Measurements from ENCODE around the gene PLCB1. TPM values are rescaled to one million over a fixed set of nuclear protein-coding genes. Genes with fewer than 3 reads are reported as not detected.

PLCB1 gene
- total RNA-seq, 2 donors from 2014 or later: 3.2 to 3.4 TPM

DNA sequence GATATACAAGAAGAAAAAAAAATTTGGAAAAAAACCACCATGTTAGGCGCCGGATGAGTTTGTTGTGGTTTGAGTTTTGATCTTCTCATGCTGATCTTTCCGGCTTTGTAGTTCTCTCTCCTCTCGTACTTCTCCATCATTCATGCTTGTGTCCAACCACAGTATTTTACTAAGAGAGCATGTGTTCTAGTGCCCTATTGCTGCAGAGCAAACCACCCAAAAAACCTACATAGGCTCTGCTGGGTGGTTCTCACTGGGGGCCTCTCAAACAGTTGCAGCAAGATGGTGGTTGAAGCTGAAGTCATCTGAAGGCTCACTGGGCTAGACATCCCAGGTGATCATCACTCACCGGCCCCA is 404.2 kb downstream of the PLCB1 start:
- Mint-ChIP-seq H3K27me3 (ENCODE audit: low read depth) (no peaks in the 10 kb centered on the region), H3K4me3 (no peak overlapping the region), H3K4me1 (ENCODE audit: low read depth) (no peaks in the 10 kb centered on the region), H3K36me3 (ENCODE audit: insufficient read depth in 2 of 2) (no peaks in the 10 kb centered on the region), H3K9me3 (no peaks in the 10 kb centered on the region), H3K27ac (no peak overlapping the region)
- ATAC-seq (replicated peaks in 1 of 2) (no peak), DNase-seq (no peak)

DNA sequence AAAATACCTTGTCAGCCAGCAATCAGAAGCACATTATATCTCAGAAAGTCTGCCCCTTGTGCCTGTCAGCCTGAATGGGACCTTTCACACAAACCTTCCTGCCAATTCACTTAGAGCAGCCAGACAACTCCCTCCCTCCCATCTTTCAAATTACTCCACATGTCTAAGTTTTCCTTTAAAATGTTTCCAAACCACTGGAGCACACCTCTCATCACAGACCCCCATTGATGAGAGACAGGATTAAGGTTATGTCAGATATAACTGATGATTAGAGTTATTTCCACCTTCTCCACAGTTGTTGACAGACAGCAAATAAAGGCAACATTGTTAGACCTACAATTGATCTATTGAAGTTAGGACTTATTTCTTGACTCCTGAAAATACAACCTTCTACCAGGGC is 408.4 kb downstream of the PLCB1 start:
- Mint-ChIP-seq H3K27me3 (ENCODE audit: low read depth) (no peaks in the 10 kb centered on the region), H3K9me3 (peaks cover 0 to 1% of the 10 kb centered on the region in 2 donors), H3K4me1 (ENCODE audit: low read depth) (no peaks in the 10 kb centered on the region), H3K36me3 (ENCODE audit: insufficient read depth in 2 of 2) (no peaks in the 10 kb centered on the region), H3K27ac (no peak overlapping the region), H3K4me3 (no peak overlapping the region)
- ATAC-seq (replicated peaks in 1 of 2): no peak
- no peak for DNase-seq

DNA sequence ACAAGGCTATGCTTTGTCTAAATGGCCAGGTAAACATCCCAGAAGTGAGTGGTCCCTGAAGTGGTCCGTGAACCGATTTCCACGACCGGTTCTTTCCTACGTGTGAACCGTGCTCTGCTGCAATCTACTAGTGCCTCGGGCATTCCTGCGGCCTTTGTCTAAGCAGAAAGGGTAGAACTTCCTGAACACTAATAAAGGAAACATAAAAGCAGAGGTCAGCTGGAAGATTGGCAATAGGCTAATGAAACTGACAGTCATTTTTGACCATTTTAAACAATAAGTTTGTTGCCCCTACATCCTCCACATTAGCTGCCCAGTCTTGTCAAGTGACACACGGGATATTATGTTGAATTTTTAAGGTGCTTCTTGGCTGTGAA is 410.0 kb downstream of the PLCB1 start:
- Mint-ChIP-seq H3K4me1 (ENCODE audit: low read depth) (no peaks in the 10 kb centered on the region), H3K4me3 (no peak overlapping the region), H3K27me3 (ENCODE audit: low read depth) (no peaks in the 10 kb centered on the region), H3K27ac (no peak overlapping the region), H3K36me3 (ENCODE audit: insufficient read depth in 2 of 2) (no peaks in the 10 kb centered on the region), H3K9me3 (peaks cover 0 to 1% of the 10 kb centered on the region in 2 donors)
- no peak for DNase-seq
- ATAC-seq (replicated peaks in 1 of 2): no peak

DNA sequence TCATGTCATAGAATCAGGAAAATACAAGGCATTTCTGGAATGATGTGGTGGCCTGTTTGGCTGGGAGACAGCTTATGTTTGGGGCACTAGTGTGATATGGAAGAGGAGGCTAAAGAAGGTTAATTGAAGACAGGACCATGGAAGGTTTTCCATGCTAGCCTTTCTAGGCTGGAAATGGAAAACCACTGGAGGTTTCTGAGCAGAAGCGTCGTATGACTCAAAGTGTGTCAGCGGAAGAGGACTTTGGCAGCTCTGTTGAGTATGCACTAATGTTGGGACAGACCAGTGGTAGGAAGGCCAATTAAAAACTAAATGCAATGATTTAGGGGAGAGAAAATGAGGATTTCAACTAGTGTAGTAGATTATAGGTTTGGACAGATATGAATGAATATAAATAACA is 413.1 kb downstream of the PLCB1 start:
- Mint-ChIP-seq H3K27me3 (ENCODE audit: low read depth) (no peaks in the 10 kb centered on the region), H3K27ac (no peak overlapping the region), H3K4me1 (ENCODE audit: low read depth) (no peaks in the 10 kb centered on the region), H3K36me3 (ENCODE audit: insufficient read depth in 2 of 2) (no peaks in the 10 kb centered on the region), H3K9me3 (peaks cover 0 to 1% of the 10 kb centered on the region in 2 donors), H3K4me3 (no peak overlapping the region)
- DNase-seq (no peak), ATAC-seq (replicated peaks in 1 of 2) (no peak)

DNA sequence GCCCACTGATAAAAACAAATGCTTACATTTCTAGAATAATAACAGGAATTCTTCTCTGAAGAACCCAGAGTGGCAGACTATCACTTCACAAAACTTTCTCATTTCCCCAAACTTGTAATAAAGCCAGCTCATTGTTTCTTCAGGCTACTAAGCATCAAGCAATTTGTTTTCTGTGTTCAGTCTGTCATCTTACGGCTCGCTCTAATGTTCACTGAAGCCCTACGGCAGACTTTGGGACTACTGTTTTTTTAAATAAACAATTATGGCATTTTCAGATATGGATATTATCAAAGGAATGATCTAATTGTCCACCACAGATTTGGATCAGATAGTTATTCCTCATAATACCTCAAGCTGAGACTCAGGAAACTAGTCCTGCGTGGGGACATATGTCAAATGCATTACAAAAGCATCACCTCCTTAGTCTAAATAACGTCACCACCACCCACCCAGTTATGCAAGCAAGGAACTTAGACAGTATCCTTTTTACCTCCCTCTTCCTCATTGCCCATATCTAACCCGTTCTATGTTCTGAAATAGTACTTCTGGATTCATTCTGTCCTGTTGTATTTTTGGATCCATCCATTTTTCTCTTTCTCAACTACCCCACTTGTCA is 415.1 kb downstream of the PLCB1 start:
- H3K36me3 Mint-ChIP-seq (ENCODE audit: insufficient read depth in 2 of 2): no peaks in the 10 kb centered on the region
- no peaks in the 10 kb centered on the region for H3K4me1 Mint-ChIP-seq (ENCODE audit: low read depth)
- peaks cover 0 to 1% of the 10 kb centered on the region in 2 donors for H3K9me3 Mint-ChIP-seq
- no peaks in the 10 kb centered on the region for H3K27me3 Mint-ChIP-seq (ENCODE audit: low read depth)
- no peak overlapping the region for H3K27ac Mint-ChIP-seq
- no peak for ATAC-seq (replicated peaks in 1 of 2)
- no peak overlapping the region for H3K4me3 Mint-ChIP-seq
- no peak for DNase-seq

DNA sequence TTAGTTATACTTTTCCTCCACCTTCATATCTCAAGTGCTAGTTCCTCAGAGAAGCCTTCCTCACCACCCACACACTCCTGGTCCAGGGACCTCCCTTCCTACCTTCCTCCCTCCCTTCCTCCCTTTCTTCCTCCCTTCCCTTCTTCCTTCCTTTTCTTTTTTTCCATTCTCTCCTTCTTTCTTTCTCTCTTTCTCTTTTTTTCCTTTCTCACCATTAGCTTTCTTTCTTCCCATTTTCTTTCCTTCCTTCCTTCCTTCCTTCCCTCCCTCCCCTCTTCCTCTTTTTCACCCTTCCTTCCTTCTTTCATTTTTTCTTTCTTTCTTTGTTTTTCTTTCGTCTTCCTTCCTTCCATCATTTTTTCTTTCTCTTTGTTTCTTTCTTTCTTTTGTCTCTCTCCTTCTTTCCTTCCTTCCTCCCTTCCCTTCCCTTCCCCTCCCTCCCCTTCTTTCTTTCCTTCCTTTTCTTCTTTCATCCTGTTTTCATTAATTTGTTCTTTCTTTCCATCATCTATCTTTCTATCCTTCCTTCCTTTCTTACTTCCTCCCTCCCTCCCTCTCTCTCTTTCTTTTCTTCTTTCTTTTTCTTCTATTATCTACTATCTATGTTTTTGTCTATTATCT is 416.0 kb downstream of the PLCB1 start:
- no peak for ATAC-seq (replicated peaks in 1 of 2)
- DNase-seq: no peak
- Mint-ChIP-seq H3K9me3 (peaks cover 0 to 1% of the 10 kb centered on the region in 2 donors), H3K27me3 (ENCODE audit: low read depth) (no peaks in the 10 kb centered on the region), H3K27ac (no peak overlapping the region), H3K4me1 (ENCODE audit: low read depth) (no peaks in the 10 kb centered on the region), H3K36me3 (ENCODE audit: insufficient read depth in 2 of 2) (no peaks in the 10 kb centered on the region), H3K4me3 (no peak overlapping the region)

DNA sequence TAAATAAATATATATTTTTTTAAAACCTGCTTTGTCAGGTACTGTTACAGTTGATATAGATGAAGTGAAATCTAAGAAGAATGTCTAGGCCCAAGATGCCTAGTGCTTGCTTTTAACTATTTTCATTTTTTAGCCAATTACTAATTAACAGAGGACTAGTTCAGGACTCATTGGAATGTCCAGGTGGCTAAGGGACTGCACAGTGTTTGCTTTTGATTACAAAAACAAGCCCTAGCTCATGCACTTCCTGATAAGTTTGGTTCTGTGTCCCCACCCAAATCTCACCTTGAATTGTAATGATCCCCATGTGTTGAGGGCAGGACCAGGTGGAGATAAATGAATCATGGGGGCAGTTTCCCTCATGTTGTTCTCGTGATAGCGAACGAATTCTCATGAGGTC is 417.1 kb downstream of the PLCB1 start:
- Mint-ChIP-seq H3K36me3 (ENCODE audit: insufficient read depth in 2 of 2) (no peaks in the 10 kb centered on the region), H3K27ac (no peak overlapping the region), H3K4me1 (ENCODE audit: low read depth) (no peaks in the 10 kb centered on the region), H3K9me3 (peaks cover 0 to 1% of the 10 kb centered on the region in 2 donors), H3K4me3 (no peak overlapping the region), H3K27me3 (ENCODE audit: low read depth) (no peaks in the 10 kb centered on the region)
- no peak for DNase-seq
- ATAC-seq (replicated peaks in 1 of 2): no peak

DNA sequence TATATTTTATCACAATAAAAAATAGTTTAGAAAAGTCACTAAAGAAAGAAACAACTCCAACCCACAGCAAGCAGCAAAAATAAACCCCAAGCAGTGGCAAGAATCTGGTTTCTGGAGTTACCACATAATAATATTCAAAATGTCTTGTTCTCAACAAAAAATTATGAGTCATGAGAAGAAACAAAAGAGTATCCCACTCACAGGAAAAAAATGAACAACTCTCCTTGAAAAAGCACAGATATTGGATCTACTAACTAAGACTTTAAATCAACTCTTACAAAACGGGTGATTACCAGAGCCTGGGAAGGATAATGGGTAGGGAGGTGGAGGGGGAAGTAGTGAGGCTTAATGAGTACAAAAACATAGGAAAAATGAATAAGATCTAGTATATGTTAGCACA is 425.6 kb downstream of the PLCB1 start:
- ATAC-seq (replicated peaks in 1 of 2) (no peak), DNase-seq (no peak)
- Mint-ChIP-seq H3K36me3 (ENCODE audit: insufficient read depth in 2 of 2) (peaks cover 0 to 5% of the 10 kb centered on the region in 2 donors), H3K4me1 (ENCODE audit: low read depth) (no peaks in the 10 kb centered on the region), H3K9me3 (peaks cover 5 to 6% of the 10 kb centered on the region in 2 donors), H3K27me3 (ENCODE audit: low read depth) (no peaks in the 10 kb centered on the region), H3K27ac (no peak overlapping the region), H3K4me3 (no peak overlapping the region)

DNA sequence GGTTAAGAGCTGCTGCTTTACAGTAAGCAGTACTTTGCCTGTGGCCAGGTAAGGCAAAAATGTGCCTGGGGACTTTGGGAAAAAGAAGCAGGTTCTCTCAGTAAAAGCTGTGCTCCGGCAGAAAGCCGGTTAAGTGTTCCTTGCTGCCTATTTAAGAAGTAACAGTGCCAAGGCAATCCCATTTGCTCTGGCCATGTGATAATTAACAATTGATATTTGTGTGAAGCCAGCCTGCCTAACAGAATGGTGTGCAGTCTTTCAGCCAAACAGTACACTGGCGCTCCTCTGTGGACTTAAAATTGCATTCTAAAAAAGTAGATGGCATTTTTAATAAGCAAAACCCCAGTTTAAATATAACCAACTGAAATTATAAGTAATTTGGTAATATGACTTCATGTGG is 430.3 kb downstream of the PLCB1 start:
- no peak for ATAC-seq (replicated peaks in 1 of 2)
- no peak for DNase-seq
- peaks cover under 1 to 10% of the 10 kb centered on the region in 2 donors for H3K9me3 Mint-ChIP-seq
- no peaks in the 10 kb centered on the region for H3K27me3 Mint-ChIP-seq (ENCODE audit: low read depth)
- peaks cover 3% of the 10 kb centered on the region in 2 donors for H3K36me3 Mint-ChIP-seq (ENCODE audit: insufficient read depth in 2 of 2)
- H3K4me3 Mint-ChIP-seq: no peak overlapping the region
- H3K27ac Mint-ChIP-seq: no peak overlapping the region
- no peaks in the 10 kb centered on the region for H3K4me1 Mint-ChIP-seq (ENCODE audit: low read depth)

DNA sequence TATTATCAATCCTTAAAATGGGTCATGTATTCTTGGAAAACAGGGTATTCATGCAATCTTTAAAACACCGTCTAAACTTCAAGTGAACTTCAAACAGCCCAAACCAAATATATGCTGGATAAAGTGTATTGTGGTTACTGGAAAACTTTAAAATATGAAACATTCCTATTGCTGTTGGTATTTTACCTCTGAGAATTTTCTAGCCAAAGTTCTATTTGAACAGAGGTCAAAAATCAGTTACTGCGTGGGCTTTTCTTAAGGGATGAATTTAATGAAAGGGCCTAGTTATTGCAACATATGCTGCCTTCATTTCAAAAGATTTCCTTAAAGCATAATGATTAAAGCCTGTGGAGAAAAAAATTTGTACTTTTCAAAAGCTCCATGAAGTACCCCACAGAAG is 436.0 kb downstream of the PLCB1 start:
- no peaks in the 10 kb centered on the region for H3K27me3 Mint-ChIP-seq (ENCODE audit: low read depth)
- H3K9me3 Mint-ChIP-seq: peaks cover 0 to 5% of the 10 kb centered on the region in 2 donors
- DNase-seq (no peak), ATAC-seq (replicated peaks in 1 of 2) (no peak)
- no peaks in the 10 kb centered on the region for H3K4me1 Mint-ChIP-seq (ENCODE audit: low read depth)
- H3K36me3 Mint-ChIP-seq (ENCODE audit: insufficient read depth in 2 of 2): peaks cover 0 to 3% of the 10 kb centered on the region in 2 donors
- H3K27ac Mint-ChIP-seq: no peak overlapping the region
- H3K4me3 Mint-ChIP-seq: no peak overlapping the region

DNA sequence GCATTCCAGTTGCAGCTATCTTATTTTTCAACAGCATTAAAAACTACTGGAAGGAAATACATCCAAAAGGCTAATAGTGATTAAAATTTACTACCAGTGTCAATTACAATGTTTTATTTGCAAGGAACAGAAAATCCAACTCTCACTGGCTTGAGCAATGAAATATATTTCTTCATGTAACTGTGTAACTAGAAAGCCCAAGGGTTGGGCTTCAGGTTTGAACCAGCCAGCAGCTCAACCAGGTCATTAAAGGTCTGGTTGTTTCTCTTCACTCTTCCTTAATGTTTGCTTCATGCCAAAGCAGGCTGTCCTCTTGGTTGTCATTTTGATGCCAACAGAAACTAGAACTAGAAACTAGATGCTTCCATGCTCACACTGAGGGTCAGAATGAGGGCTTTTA is 437.7 kb downstream of the PLCB1 start:
- no peaks in the 10 kb centered on the region for H3K4me1 Mint-ChIP-seq (ENCODE audit: low read depth)
- H3K4me3 Mint-ChIP-seq: no peak overlapping the region
- no peaks in the 10 kb centered on the region for H3K36me3 Mint-ChIP-seq (ENCODE audit: insufficient read depth in 2 of 2)
- H3K27me3 Mint-ChIP-seq (ENCODE audit: low read depth): no peaks in the 10 kb centered on the region
- ATAC-seq (replicated peaks in 1 of 2): no peak
- no peaks in the 10 kb centered on the region for H3K9me3 Mint-ChIP-seq
- no peak overlapping the region for H3K27ac Mint-ChIP-seq
- no peak for DNase-seq

DNA sequence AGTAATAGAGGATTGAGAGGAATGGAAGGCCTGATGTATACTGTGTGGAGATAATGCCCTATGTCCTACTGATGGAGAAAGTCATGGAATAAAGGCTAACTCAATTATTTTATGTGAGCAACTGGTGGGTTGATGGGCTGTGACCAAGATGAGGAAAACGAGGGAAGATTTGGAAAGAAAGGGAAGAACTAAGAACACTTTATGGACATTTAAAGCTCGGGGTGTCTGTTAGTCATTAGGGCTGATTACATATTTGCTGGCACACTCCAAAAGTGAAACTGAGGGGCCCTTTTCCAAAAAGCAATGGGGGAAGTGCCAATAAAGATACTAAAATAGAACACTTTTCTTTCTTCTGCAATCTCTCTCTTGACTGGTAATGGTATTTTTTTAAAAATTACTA is 439.5 kb downstream of the PLCB1 start:
- Mint-ChIP-seq H3K4me3 (no peak overlapping the region), H3K4me1 (ENCODE audit: low read depth) (no peaks in the 10 kb centered on the region), H3K9me3 (no peaks in the 10 kb centered on the region), H3K27me3 (ENCODE audit: low read depth) (no peaks in the 10 kb centered on the region), H3K36me3 (ENCODE audit: insufficient read depth in 2 of 2) (no peaks in the 10 kb centered on the region), H3K27ac (no peak overlapping the region)
- DNase-seq: no peak
- ATAC-seq (replicated peaks in 1 of 2): no peak

DNA sequence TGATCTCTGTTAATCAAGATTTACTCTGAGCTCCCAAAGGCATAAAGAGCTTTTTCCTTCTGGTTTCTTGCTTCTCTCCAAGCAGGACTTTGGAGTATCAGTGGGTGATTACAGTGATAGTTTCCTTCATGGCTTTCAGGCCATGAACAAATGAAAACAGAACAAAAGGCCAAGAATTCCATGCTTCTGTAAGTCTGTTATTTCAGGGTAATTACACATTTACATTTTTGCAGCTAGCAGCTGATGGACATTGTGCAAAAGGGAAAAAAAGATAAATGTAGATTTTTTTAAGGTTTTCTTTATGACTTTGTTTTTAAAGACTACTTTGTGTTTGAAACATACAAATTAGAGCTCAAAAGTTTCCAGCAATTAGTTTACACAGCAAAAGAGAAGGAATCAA is 441.6 kb downstream of the PLCB1 start:
- Mint-ChIP-seq H3K27me3 (ENCODE audit: low read depth) (no peaks in the 10 kb centered on the region), H3K27ac (no peak overlapping the region), H3K4me3 (no peak overlapping the region), H3K36me3 (ENCODE audit: insufficient read depth in 2 of 2) (no peaks in the 10 kb centered on the region), H3K4me1 (ENCODE audit: low read depth) (no peaks in the 10 kb centered on the region), H3K9me3 (no peaks in the 10 kb centered on the region)
- no peak for DNase-seq
- ATAC-seq (replicated peaks in 1 of 2): no peak

DNA sequence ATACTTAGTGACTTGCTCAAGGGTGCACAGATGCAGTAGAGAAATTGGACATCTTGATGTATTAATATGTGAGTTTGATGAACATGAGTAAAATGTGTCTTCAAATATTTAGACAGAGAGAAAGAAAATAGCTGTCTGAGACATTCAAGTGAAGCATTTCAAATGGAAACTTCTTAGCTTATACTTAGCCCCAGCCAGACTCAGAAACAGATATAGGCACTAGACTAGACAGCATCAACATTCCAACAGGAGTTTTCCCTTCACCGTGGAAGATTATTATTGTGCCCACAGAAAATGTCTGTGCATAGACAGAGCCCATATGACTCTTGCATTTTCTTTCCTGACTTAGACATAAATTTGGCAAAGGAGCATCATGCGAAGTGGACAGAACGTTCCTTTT is 443.0 kb downstream of the PLCB1 start:
- Mint-ChIP-seq H3K27me3 (ENCODE audit: low read depth) (no peaks in the 10 kb centered on the region), H3K9me3 (no peaks in the 10 kb centered on the region), H3K4me1 (ENCODE audit: low read depth) (no peaks in the 10 kb centered on the region), H3K36me3 (ENCODE audit: insufficient read depth in 2 of 2) (no peaks in the 10 kb centered on the region), H3K4me3 (no peak overlapping the region), H3K27ac (no peak overlapping the region)
- DNase-seq: no peak
- ATAC-seq (replicated peaks in 1 of 2): no peak

All from activated T-cell treated with anti-CD3 and anti-CD28 coated beads, Interleukin-2, amount 50 U/mL, for 72 hours (primary cell).